NT2/D1 (cell line): ENCODE measurements around the gene VAV3.

Source experiments
- YY1 ChIP-seq: IDR thresholded peaks from 2 replicates; pipeline ENCODE4 v1.6.1; 2011; ENCODE audit not compliant: insufficient read length, insufficient read depth
- ZNF274 ChIP-seq: IDR thresholded peaks from 2 replicates; pipeline ENCODE4 v1.6.1; 2011; ENCODE audit warnings: mild to moderate bottlenecking, low read depth, low read length

- no peak for TF ChIP-seq ZNF274
- no peak for TF ChIP-seq YY1
These were observed 389.8 kb downstream of the VAV3 start for GRCh38 chr1:107575226-107575625.
